HG03439 (cell line): ENCODE data around the gene PCCA.
"Not testable (repeated sequence)": the region's sequence is repeated elsewhere in the genome, so short reads cannot be mapped to it uniquely, and the experiment has no call there.

ENCODE experiments used
- ATAC-seq: cut with Tn5 transposase; IDR thresholded peaks from one replicate; pipeline ENCODE4 v1.9.1; 2021; ENCODE audit warnings: mild to moderate bottlenecking, moderate library complexity; ENCODE audit not compliant: unreplicated experiment

PCCA gene

DNA sequence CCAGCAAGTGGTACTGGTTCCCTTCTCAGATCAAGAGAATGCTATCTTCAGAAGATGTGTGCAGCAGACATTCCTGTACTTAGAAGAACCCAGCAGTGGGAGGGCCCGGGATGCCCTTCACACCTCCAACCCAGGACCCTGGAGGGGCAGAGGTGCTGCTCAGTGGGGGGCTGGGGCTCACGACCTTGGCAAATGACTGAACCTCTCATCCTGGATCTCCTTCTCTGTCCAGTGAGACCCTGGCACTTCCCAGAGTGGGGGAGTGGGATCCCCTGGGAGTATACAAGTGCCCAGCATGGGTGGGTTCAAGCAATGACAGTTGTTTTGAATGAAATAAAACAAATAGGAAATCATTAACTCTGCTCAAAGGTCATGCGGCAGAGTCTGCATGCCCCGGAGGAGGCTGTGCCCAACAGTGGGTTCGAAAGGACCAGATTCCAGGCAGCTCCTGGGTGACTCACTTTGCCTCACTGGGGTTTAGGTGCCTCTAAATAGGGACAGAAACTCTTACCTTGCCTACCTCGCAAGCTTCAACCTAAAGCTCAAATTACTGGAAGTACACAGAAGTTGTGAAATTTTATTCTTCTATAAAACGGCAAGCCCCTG, 472.8 kb downstream of the PCCA start:
- no peak for ATAC-seq

DNA sequence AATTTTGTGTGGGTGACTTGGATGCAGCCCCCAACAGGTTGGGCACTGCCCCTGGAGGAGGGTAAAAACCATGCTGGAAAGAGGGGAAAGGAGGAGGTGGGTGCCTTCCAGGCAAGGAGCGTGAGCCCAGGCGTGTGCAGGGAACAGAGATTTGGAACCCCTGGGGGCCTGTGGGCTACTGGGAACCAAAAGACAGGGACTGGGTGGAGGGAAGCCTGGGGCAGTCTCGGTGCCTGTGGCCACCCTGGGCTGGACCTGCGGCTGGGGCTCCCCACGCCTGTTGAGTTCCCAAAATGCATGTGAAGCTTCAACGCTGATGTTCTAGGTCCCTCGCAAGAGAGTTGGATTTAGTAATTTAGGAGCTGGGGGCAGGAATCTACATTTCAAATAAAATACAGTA, 474.9 kb downstream of the PCCA start:
- ATAC-seq, result no peak

DNA sequence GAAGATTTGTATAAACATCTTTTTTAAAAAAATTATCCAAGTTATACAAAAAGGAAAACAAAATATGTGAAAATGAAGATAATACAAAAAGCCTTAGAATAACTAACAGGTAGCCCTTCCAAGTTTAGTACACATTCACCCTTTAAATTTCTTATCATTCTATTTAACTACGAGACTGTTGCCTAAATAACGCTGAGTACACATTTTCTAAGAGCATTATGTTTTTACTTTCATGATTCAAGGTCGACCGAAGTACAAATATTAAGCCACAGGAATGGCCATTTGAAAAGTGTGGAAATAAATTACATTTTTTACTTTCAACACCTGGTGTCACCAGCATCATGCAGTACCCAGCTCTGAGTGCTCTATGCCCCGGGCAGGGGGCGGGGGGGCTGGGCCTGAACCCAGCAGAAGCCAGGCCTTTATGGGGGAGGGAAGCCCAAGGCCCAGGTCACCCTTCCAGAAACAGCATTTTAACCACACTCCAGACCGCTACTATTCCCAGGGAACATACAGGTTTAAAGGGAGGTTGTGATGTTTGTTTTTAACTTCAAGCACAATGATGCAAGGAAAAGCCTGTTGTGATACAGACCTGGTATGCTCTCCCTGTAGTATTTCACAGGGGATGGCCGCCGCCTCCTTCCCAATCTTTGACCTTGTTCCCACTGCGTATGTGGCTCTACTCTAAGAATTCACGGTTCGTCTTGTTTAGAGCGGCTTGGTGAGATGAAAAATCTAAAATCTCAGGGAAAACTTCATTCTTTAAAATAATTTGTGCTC, 475.7 kb downstream of the PCCA start:
- no peak for ATAC-seq

- no peak for ATAC-seq
These were observed 476.4 kb downstream of the PCCA start for GRCh38 chr13:100565286-100565685.

DNA sequence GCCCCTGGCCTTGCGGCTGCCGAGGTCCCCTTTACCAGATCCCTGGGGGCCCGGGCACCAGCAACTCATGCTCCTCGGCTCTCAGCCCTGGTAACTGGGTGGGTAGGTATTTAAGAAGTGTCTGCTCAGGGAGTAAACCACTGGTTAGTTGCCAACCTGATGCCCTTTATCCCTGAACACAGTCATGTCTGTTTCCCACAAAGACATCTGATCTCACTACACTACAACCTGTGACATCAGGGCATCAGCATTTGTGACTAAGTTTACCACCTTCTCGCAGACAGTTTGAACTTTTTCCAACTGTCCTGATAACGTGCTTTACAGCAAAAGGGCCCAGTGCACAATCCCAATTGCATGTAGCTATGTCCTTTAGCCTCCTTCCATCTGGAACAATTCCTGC, 477.6 kb downstream of the PCCA start:
- no peak for ATAC-seq

DNA sequence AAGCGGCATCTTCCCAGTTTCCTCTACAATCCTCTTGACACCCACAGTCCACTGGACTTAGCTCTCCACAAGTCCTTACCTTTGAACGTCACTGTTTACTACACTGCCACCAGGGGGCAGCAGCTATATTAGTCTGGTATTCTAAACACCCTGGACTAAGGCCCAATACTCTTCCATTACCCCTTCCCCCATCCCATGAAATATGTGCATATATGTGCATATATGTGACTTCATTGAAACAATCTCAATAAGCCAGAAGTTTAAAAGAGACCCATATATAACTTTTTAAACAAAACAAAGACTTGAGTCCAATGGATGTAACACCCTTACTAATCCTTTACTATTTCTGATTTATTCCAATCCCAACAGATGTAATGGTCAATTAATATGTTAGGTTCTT, 484.2 kb downstream of the PCCA start:
- ATAC-seq, result peak; percentile 94

DNA sequence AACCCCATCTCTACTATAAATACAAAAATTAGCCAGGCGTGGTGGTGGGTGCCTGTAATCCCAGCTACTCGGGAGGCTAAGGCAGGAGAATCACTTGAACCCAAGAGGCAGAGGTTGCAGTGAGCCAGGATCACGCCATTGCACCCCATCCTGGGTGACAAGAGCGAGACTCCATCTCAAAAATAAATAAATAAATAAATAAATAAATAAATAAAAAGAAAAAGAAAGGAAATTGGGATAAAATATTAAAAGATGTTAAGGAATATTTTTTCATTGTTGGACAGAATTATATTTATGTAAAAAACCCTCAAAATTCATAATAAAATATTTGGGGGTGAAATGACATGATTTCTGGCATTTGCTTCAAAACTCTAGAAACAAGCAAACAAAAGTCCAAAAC, 488.3 kb downstream of the PCCA start:
- not testable (repeated sequence) for ATAC-seq
